ENCODE results near the gene AOPEP.

GRCh38 chr9:94993821-94994165, 267.3 kb downstream of the AOPEP start:
- no peak for TF ChIP-seq CTCF (IDR thresholded peaks at IDR 0.05; ENCODE audit: poor library complexity, severe bottlenecking)
- no peak for TF ChIP-seq REST (IDR thresholded peaks at IDR 0.05; ENCODE audit: borderline replicate concordance)
- no peak for TF ChIP-seq EZH2 (IDR thresholded peaks at IDR 0.05; ENCODE audit: borderline replicate concordance, insufficient read depth, low read length, poor library complexity, severe bottlenecking)
- no peak for TF ChIP-seq EP300 (conservative IDR thresholded peaks at IDR 0.05; ENCODE audit: poor library complexity, severe bottlenecking)
- TF ChIP-seq MXI1 (conservative IDR thresholded peaks at IDR 0.05; ENCODE audit: poor library complexity, severe bottlenecking) = no peak
- no peak for TF ChIP-seq TAF1 (IDR thresholded peaks at IDR 0.05; ENCODE audit: low read depth)
